GM18508 (cell line): ENCODE measurements around the gene TSPAN11.

ENCODE experiments used
- ATAC-seq: cut with Tn5 transposase; IDR thresholded peaks from one replicate; pipeline ENCODE4 v1.9.1; 2021; ENCODE audit warnings: moderate number of reproducible peaks; ENCODE audit not compliant: insufficient read depth, unreplicated experiment

The TSPAN11 gene

DNA sequence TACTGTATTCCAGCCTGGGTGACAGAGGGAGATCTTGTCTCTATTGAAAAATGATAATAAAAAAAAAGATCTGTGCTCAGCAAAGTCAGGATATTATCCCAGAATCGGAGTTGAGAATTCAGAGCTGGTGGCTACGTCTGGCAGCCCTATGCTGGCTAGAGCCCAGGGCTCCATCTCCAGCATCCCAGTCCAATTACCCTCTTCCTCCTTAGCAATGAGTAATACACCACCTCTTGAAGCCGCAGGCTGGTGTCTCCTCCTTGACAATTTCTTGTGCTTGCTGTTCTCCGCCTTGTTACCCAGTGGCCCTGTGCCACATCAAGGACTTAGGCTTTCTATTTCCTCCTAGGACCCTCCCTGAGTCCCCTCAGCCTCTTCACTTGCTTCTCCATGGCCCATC lies 108.7 kb downstream of the TSPAN11 start:
- no peak for ATAC-seq

GRCh38 chr12:31035967-31036665 lies 109.6 kb downstream of the TSPAN11 start:
- ATAC-seq: no peak

DNA sequence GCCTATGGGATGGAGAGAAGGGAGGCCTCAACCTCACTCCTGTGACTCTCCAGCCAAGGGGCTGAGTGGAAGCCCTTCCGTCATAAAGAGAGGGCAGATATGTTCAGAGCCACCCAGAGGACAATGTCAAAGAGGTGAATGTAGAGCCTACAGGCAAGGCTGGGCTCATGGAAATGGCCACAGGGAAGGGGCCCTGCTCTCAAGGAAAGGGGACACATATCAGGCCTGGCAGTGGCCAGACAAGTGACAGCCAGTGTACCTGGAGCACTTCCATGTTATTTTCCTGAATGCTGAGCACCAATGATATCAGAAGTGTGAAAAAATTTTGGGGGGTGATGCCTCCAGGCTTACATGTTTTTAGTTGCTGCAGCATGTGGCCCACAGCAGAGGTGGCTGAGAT lies 110.5 kb downstream of the TSPAN11 start:
- ATAC-seq: no peak

DNA sequence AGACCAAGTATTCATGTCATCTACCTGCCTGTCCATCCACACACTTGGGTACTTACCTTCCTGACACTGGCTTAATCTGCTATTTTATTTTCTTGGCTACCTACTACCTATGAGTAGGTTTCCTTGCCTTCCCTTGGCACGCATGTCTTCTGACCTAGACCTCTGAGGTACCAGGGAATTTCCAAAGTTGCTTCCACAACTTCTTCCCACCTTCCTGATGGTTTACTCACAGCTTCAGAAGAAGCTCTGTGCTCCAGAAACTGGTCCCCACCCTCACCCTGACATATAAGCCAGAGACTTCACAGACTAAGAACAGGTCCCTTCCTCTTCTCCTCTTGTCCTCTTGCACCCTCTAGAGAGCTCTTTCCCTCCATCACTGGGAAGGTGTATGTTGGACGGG lies 111.4 kb downstream of the TSPAN11 start:
- ATAC-seq: no peak

DNA sequence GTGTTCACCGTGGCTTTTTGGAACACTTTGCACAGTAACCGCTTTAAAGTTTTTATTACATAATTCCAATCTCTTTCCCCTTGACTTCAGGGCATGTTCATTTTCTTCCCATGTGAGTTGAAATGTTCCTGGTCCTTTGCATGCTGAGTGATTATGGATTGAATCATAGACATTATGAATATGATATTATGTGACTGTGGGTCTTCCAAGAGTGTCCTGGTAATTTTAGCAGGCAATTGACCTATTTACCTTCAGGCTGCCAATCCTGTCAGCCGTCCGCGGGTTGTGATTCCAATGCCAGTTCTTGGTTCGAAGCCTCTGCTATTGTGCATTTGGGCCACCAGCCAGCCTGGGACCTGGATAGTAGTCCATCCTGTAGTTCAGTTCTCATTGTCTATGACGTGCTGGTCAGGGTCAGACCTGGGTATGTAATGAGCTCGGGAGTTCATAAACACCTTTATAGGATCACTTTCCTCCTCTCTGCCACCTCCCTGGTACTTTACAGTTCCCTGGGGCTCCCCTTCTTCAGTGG lies 114.6 kb downstream of the TSPAN11 start:
- no peak for ATAC-seq
